Stimulated activated CD8-positive, alpha-beta memory T cell treated with anti-CD3 and anti-CD28 coated beads, Interleukin-7, amount 100 ng/mL, for 24 hours (primary cell): ENCODE measurements around the gene PAXIP1.
"Not testable (repeated sequence)": the region's sequence is repeated elsewhere in the genome, so short reads cannot be mapped to it uniquely, and the experiment has no call there.

Experiments
- DNase-seq: peaks from one replicate; pipeline ENCODE4 v3.0.0-alpha.2; 2020; ENCODE audit warnings: low read depth

The PAXIP1 gene, protein sequence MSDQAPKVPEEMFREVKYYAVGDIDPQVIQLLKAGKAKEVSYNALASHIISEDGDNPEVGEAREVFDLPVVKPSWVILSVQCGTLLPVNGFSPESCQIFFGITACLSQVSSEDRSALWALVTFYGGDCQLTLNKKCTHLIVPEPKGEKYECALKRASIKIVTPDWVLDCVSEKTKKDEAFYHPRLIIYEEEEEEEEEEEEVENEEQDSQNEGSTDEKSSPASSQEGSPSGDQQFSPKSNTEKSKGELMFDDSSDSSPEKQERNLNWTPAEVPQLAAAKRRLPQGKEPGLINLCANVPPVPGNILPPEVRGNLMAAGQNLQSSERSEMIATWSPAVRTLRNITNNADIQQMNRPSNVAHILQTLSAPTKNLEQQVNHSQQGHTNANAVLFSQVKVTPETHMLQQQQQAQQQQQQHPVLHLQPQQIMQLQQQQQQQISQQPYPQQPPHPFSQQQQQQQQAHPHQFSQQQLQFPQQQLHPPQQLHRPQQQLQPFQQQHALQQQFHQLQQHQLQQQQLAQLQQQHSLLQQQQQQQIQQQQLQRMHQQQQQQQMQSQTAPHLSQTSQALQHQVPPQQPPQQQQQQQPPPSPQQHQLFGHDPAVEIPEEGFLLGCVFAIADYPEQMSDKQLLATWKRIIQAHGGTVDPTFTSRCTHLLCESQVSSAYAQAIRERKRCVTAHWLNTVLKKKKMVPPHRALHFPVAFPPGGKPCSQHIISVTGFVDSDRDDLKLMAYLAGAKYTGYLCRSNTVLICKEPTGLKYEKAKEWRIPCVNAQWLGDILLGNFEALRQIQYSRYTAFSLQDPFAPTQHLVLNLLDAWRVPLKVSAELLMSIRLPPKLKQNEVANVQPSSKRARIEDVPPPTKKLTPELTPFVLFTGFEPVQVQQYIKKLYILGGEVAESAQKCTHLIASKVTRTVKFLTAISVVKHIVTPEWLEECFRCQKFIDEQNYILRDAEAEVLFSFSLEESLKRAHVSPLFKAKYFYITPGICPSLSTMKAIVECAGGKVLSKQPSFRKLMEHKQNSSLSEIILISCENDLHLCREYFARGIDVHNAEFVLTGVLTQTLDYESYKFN

DNA sequence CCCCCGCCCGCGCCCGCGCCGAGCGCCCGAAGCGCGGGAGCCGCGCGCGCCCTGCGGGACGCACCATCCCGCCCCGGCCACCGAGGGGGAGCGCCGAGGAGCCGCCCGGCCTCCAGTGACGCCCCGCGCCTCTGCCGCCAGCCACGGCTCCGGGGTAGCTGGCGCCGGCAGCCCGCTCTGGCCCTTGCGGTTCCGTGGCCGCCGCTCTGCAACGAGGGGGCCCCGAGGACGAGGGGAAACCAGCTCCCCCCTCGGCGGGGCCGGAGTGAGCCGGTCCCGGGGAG, at the start of gene PAXIP1:
Gene PAXIP1, minus strand, starts transcription at position 33 of the 284 bp plus-strand sequence. CDS start 195 bp downstream, outside the sequence.
- no peak for DNase-seq

GRCh38 chr7:155051355-155051754, 48.4 kb upstream of the PAXIP1 start:
- DNase-seq: no peak

- no peak for DNase-seq
These were observed 45.1 kb upstream of the PAXIP1 start for GRCh38 chr7:155048006-155048405.

GRCh38 chr7:155043756-155044155, 40.8 kb upstream of the PAXIP1 start:
- DNase-seq: no peak

DNA sequence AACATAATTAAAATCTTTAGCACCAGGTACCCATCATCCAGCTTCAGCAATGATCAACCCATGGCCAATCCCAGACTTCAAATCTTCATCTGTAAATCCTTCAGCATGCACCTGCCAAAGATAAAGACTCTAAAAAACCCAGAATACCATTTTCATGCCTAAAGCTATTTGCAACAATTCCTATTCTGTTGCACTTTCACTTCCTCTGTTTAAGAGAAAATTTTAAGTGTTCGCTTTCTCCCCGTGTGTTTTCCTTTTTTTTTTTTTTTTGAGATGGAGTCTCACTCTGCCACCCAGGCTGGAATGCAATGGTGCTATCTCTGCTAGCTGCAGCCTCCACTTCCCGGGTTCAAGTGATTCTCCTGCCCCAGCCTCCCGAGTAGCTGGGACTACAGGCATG, 35.4 kb upstream of the PAXIP1 start:
- no peak for DNase-seq

- not testable (repeated sequence) for DNase-seq
These were observed 31.6 kb upstream of the PAXIP1 start for GRCh38 chr7:155034495-155034894.

GRCh38 chr7:155032978-155033377, 30.1 kb upstream of the PAXIP1 start:
- no peak for DNase-seq

- no peak for DNase-seq
These were observed 25.0 kb upstream of the PAXIP1 start for GRCh38 chr7:155027879-155028278.

- DNase-seq: no peak
These were observed 18.8 kb upstream of the PAXIP1 start for GRCh38 chr7:155021699-155022145.

GRCh38 chr7:155020996-155021395, 18.1 kb upstream of the PAXIP1 start:
- DNase-seq: no peak

- DNase-seq: no peak
These were observed 14.9 kb upstream of the PAXIP1 start for GRCh38 chr7:155017834-155018233.

- no peak for DNase-seq
These were observed 8.2 kb upstream of the PAXIP1 start for GRCh38 chr7:155011086-155011485.

- DNase-seq: no peak
These were observed 6.7 kb upstream of the PAXIP1 start for GRCh38 chr7:155009570-155010157.

- DNase-seq: no peak
These were observed 5.0 kb upstream of the PAXIP1 start for GRCh38 chr7:155007947-155008346.

DNA sequence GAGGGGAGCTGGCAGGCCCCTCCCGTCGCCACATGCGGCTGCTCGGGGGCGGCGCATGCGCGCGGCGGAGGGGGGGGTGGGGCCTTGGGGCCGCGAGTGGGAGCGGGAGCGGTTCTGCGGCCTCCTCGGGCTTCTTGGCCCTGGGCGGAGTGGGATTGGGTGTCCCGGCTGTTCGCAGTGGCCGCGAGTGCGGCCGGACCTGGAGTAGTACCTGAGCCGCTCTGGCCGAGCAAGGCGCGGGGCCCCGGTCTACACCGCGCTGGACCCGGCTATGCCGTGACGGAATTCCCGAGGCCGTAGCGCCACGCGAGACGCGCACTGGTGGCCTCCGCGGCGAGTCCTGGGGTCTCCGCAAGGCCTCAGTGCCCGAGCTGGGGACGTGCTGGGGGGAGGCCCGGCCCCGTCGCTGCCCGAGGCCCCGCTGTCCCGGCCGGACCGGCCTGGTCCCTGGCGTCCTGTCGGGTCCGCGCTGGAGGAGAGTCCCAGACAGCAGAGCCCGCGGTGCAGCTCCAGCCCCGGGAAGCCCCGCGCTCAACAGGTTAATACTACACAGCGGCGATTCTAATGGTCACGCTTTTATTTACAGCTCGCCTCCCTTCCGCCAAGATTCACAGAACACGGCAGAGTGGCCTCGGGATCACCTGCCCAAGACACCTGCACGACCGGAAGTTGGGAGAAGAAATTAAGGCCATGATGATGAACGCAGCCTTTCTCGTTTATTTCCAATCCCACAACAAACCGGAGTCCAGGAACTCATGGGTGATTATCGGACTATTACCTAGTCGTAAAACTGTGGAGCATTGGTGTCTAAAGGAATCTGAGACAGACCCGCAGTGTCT, 671 bp upstream of the PAXIP1 start:
- peak; percentile 68 for DNase-seq

GRCh38 chr7:155002411-155003091, 373 bp downstream of the PAXIP1 start:
- peak; percentile 19 for DNase-seq

DNA sequence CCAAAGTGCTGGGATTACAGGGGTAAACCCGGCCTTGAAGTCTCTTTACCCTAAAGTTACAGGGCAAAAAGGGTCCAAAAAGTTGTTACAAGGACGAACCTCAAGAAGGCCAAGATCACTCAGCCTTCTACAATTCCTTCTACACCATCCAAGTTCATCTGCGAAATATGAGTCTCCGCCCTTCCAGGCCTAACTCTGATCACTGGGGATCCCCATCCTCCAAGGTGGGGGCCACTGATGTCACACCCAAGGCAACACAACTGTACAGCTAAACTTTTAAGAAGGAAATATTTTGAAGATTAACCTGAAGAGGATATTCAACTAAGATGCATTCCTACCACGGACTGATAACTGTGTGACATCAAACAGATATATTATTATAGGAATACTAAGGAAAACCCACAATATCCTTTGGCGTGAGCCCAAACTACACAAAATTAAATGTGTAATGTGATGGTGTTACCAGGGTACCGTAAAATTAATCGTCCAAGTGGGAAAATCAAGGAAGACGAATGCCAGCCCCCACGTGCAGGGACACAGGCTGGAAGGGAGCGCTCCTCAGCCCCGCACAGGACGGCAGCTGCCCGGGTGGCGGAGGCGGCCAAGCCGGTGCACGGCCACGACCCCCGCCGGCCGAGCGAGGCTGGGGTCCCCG, 1.0 kb downstream of the PAXIP1 start:
- DNase-seq: no peak

- DNase-seq: no peak
These were observed 2.1 kb downstream of the PAXIP1 start for GRCh38 chr7:155000795-155001194.

- no peak for DNase-seq
These were observed 4.4 kb downstream of the PAXIP1 start for GRCh38 chr7:154998481-154998880.

DNA sequence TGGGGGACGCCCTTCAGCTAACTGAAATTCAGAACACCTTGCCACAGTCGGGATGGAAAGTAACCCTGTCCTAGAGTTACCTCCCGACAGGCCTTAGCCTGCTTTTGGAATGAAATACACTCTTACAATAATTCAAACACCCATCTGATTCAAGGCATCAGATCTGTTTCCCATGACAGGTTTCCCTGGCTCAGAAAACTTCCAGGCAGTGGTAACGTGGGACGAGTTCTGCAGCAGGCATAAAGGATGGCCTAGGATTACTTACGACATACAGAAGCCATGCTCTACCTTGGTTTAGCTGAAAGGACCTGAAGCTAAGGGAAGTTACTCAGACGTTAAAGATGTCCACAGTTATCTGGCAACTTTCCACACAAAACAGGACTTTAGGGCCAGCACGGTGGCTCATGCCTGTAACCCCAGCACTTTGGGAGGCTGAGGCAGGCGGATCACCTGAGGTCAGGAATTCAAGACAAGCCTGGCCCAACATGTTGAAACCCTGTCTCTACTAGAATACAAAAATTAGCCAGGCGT, 5.0 kb downstream of the PAXIP1 start:
- DNase-seq: no peak
